OCI-LY3 (cell line): ENCODE results near the gene ERN1.
"Not testable (repeated sequence)": the region's sequence is repeated elsewhere in the genome, so short reads cannot be mapped to it uniquely, and the experiment has no call there.

Source experiments
- H2AFZ ChIP-seq: fragments of 200-600, 300-600 bp; shearing (Covaris generic); 2 replicates; pipeline ENCODE4 v1.6.0; 2014; ENCODE audit warnings: antibody characterized with exemption, low read depth, low read length
- H3K27ac ChIP-seq: fragments of 200-600, 300-600 bp; sonication (generic); 2 replicates; pipeline ENCODE4 v1.5.1; 2014; ENCODE audit warnings: mild to moderate bottlenecking, low read length, moderate library complexity, mixed read lengths
- H3K27me3 ChIP-seq: fragments of 200-600, 300-600 bp; sonication (generic); 2 replicates; pipeline ENCODE4 v1.6.1; 2014; ENCODE audit warnings: low read depth, low read length, mixed read lengths
- H3K36me3 ChIP-seq: fragments of 200-600, 300-600 bp; sonication (generic); replicated peaks from 2 replicates; pipeline ENCODE3; 2014; ENCODE audit warnings: low read depth, low read length, mixed read lengths
- H3K4me1 ChIP-seq: fragments of 300-600, 200-600 bp; sonication (generic); 2 replicates; pipeline ENCODE4 v1.6.1; 2014; ENCODE audit warnings: low read length, mixed read lengths
- H3K4me2 ChIP-seq: fragments of 200-600, 300-600 bp; sonication (generic); 2 replicates; pipeline ENCODE4 v1.6.1; 2014; ENCODE audit warnings: low read length, mixed read lengths
- H3K4me3 ChIP-seq: fragments of 300-600, 200-600 bp; sonication (generic); 2 replicates; pipeline ENCODE4 v1.5.1; 2014; ENCODE audit warnings: antibody characterized with exemption, mild to moderate bottlenecking, low read length, moderate library complexity
- H3K79me2 ChIP-seq: fragments of 300-600, 200-600 bp; shearing (Covaris generic); 2 replicates; pipeline ENCODE4 v1.6.1; 2014; ENCODE audit warnings: mild to moderate bottlenecking, low read length, mixed read lengths
- H3K9ac ChIP-seq: fragments of 300-600, 200-600 bp; shearing (Covaris generic); 2 replicates; pipeline ENCODE4 v1.6.0; 2014; ENCODE audit warnings: mild to moderate bottlenecking, low read length, moderate library complexity
- H3K9me3 ChIP-seq: fragments of 200-600, 300-600 bp; shearing (Covaris generic); 2 replicates; pipeline ENCODE4 v1.6.1; 2014; ENCODE audit warnings: low read length, mixed read lengths; ENCODE audit not compliant: insufficient read depth
- H4K20me1 ChIP-seq: fragments of 200-600, 300-600 bp; sonication (generic); 2 replicates; pipeline ENCODE4 v1.6.1; 2016; ENCODE audit warnings: low read length, mixed read lengths; ENCODE audit not compliant: insufficient read depth
- CTCF ChIP-seq: fragments of 200-600, 300-600 bp; sonication (generic); IDR thresholded peaks from 2 replicates; pipeline ENCODE4 v1.5.1; 2014; ENCODE audit warnings: antibody characterized with exemption, low read length, low read depth
- EZH2phosphoT487 ChIP-seq: fragments of 200-600 bp; shearing (Covaris generic); IDR thresholded peaks from 2 replicates; pipeline ENCODE4 v1.6.1; 2018; ENCODE audit warnings: antibody characterized with exemption, mixed run types, low read depth

ERN1 gene

DNA sequence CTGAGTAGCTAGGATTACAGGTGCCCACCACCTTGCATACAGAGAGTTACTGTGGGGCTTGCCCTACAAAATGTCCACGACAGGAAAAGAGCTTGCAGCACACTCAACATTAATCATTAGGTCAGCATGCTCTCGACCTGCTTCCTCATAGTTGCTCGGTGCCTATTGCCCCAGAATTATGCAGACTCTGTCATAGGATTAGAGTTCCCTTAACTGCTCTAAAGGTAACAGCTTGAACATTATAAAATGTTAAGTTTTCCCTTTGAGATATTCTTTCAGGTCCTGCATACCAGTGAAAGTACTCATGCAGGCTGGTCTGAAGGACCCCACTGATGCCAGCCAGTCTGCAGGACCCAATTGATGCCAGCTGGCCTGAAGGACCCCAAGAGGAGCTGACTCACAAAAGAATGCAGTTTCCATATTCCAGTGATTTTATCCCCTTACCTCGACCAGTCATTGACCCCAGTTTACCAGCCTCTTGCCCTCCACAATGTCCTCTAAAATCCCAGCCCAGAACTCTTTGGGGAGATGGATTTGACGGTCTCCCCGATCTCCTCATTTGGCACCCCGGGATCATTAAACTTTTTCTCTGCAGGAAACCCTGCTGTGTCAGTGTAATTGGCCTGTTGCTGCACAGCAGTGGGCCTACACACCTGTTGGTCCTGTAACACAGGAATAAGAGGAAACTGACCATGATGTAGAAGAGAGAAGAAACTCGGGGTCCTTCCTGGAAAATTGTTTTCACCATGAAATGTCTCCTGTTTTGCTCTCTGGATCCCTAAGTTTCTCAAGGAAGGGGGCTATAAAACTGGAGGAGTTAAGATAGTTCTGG, 120.2 kb downstream of the ERN1 start:
- Histone ChIP-seq H3K9me3 (no peaks in the 10 kb centered on the region), H3K79me2 (0 out of 2 replicates have a peak, but pooled peaks cover 3% of the 10 kb centered on the region), H2AFZ (no peak overlapping the region), H3K27me3 (no peaks in the 10 kb centered on the region), H3K27ac (no peak overlapping the region), H3K4me2 (no peak overlapping the region), H3K36me3 (peaks cover 9% of the 10 kb centered on the region), H3K9ac (no peak overlapping the region), H3K4me1 (peaks cover 3% of the 10 kb centered on the region), H3K4me3 (no peak overlapping the region), H4K20me1 (no peaks in the 10 kb centered on the region)
- TF ChIP-seq CTCF (no peak), EZH2phosphoT487 (no peak)

GRCh38 chr17:64008830-64009229, 121.1 kb downstream of the ERN1 start:
- no peak overlapping the region for H3K4me3 ChIP-seq
- peaks cover 9% of the 10 kb centered on the region for H3K36me3 ChIP-seq
- H3K9ac ChIP-seq: no peak overlapping the region
- H3K27ac ChIP-seq: no peak overlapping the region
- H3K79me2 ChIP-seq: 0 out of 2 replicates have a peak, but pooled peaks cover 3% of the 10 kb centered on the region
- no peak overlapping the region for H3K4me2 ChIP-seq
- H3K4me1 ChIP-seq: no peaks in the 10 kb centered on the region
- no peaks in the 10 kb centered on the region for H4K20me1 ChIP-seq
- H2AFZ ChIP-seq: no peak overlapping the region
- H3K27me3 ChIP-seq: no peaks in the 10 kb centered on the region
- no peak for TF ChIP-seq EZH2phosphoT487
- TF ChIP-seq CTCF: no peak
- no peaks in the 10 kb centered on the region for H3K9me3 ChIP-seq

DNA sequence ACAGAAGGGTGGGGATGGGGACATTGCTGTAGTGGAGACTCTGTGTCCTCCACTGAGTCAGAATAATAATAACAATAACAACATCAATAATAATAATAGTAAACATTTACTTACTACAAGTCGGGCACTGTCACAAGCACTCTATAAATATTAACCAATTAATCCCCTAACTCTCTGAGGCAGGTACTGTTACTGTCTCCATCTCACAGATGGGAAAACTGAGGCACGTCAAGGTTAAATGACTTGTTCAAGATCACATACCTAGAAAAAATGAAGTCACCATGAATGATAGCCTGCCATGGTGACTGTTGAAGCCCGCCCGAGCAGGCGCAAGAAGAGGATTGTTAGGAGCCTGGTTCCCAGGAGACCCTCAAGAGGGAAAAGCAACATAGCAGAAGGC, 121.6 kb downstream of the ERN1 start:
- H2AFZ ChIP-seq: no peak overlapping the region
- no peak for TF ChIP-seq CTCF
- no peak for TF ChIP-seq EZH2phosphoT487

GRCh38 chr17:64007838-64008282, 122.1 kb downstream of the ERN1 start:
- H3K9ac ChIP-seq: no peak overlapping the region
- TF ChIP-seq CTCF (no peak), EZH2phosphoT487 (no peak)
- no peak overlapping the region for H3K4me2 ChIP-seq
- H3K79me2 ChIP-seq: 0 out of 2 replicates have a peak, but pooled peaks cover 3% of the 10 kb centered on the region
- no peaks in the 10 kb centered on the region for H3K27me3 ChIP-seq
- no peak overlapping the region for H3K27ac ChIP-seq
- no peaks in the 10 kb centered on the region for H3K9me3 ChIP-seq
- peaks cover 17% of the 10 kb centered on the region for H3K36me3 ChIP-seq
- no peaks in the 10 kb centered on the region for H4K20me1 ChIP-seq
- H3K4me3 ChIP-seq: no peak overlapping the region
- H3K4me1 ChIP-seq: no peaks in the 10 kb centered on the region
- no peak overlapping the region for H2AFZ ChIP-seq

More for the DNA sequence above, 121.6 kb downstream of the ERN1 start:
- H3K27ac ChIP-seq: no peak overlapping the region
- H3K4me1 ChIP-seq: no peaks in the 10 kb centered on the region
- no peaks in the 10 kb centered on the region for H3K27me3 ChIP-seq
- no peak overlapping the region for H3K9ac ChIP-seq
- H3K4me2 ChIP-seq: no peak overlapping the region
- no peaks in the 10 kb centered on the region for H3K9me3 ChIP-seq
- H3K79me2 ChIP-seq: 0 out of 2 replicates have a peak, but pooled peaks cover 3% of the 10 kb centered on the region
- no peaks in the 10 kb centered on the region for H4K20me1 ChIP-seq
- H3K36me3 ChIP-seq: peaks cover 14% of the 10 kb centered on the region
- H3K4me3 ChIP-seq: no peak overlapping the region

- not testable (repeated sequence) for H3K4me3 ChIP-seq, H3K27me3 ChIP-seq, H3K9me3 ChIP-seq, H3K4me1 ChIP-seq, H3K27ac ChIP-seq, H3K4me2 ChIP-seq, H3K9ac ChIP-seq, H3K79me2 ChIP-seq, H2AFZ ChIP-seq, H4K20me1 ChIP-seq
- H3K36me3 ChIP-seq: peaks cover 17% of the 10 kb centered on the region
These were observed 122.7 kb downstream of the ERN1 start for GRCh38 chr17:64007089-64007837.
